NCI-H345 treated with DMSO at 0.1 percent for 48 hours (cell line): ENCODE data around the gene ALPI.

Source experiments
- DNase-seq: peaks from one replicate; lab custom pipeline; 2025; ENCODE audit not compliant: unreplicated experiment; lab: John Stamatoyannopoulos, UW

ALPI gene

GRCh38 chr2:232495292-232495691 is 39.3 kb downstream of the ALPI start:
- DNase-seq, result no peak

- no peak for DNase-seq
Measured at GRCh38 chr2:232496501-232497270, 40.7 kb downstream of the ALPI start.

- DNase-seq, result no peak
Measured at GRCh38 chr2:232497348-232497747, 41.4 kb downstream of the ALPI start.

GRCh38 chr2:232498452-232498851 is 42.5 kb downstream of the ALPI start:
- no peak for DNase-seq

- no peak for DNase-seq
Measured at GRCh38 chr2:232501331-232501771, 45.4 kb downstream of the ALPI start.

- DNase-seq, result no peak
Measured at GRCh38 chr2:232501794-232502390, 45.9 kb downstream of the ALPI start.

GRCh38 chr2:232502511-232502910 is 46.6 kb downstream of the ALPI start:
- DNase-seq, result no peak

GRCh38 chr2:232502911-232503808 is 47.2 kb downstream of the ALPI start:
- no peak for DNase-seq

GRCh38 chr2:232503809-232504323 is 47.9 kb downstream of the ALPI start:
- no peak for DNase-seq

GRCh38 chr2:232504438-232504837 is 48.5 kb downstream of the ALPI start:
- DNase-seq, result no peak

GRCh38 chr2:232505856-232506255 is 49.9 kb downstream of the ALPI start:
- DNase-seq, result no peak

GRCh38 chr2:232506709-232507108 is 50.8 kb downstream of the ALPI start:
- no peak for DNase-seq

GRCh38 chr2:232508251-232508650 is 52.3 kb downstream of the ALPI start:
- DNase-seq, result no peak
